MM.1S (cell line): ENCODE measurements around the gene PRKCE.

Source experiments
- DNase-seq: peaks from one replicate; pipeline ENCODE4 v3.0.0-alpha.2; 2015
- H2AFZ ChIP-seq: fragments of 300-600 bp; sonication (generic); 2 replicates; pipeline ENCODE4 v1.6.0; 2016; ENCODE audit warnings: antibody characterized with exemption, low read length
- H3F3A ChIP-seq: fragments of 300-600 bp; sonication (generic); 2 replicates; pipeline ENCODE4 v1.6.1; 2016; ENCODE audit warnings: mild to moderate bottlenecking, antibody characterized with exemption, low read length, moderate library complexity, mixed read lengths; ENCODE audit not compliant: insufficient read depth
- H3K27ac ChIP-seq: fragments of 300-600 bp; sonication (generic); 2 replicates; pipeline ENCODE4 v1.5.1; 2016; ENCODE audit warnings: mild to moderate bottlenecking, low read length
- H3K27me3 ChIP-seq: fragments of 300-600 bp; sonication (generic); replicated peaks from 2 replicates; pipeline ENCODE4 v1.6.0; 2016; ENCODE audit warnings: low read length; ENCODE audit not compliant: insufficient read depth
- H3K36me3 ChIP-seq: fragments of 300-600 bp; sonication (generic); replicated peaks from 2 replicates; pipeline ENCODE4 v1.6.1; 2016; ENCODE audit warnings: mild to moderate bottlenecking, low read length, mixed read lengths; ENCODE audit not compliant: insufficient read depth
- H3K4me1 ChIP-seq: fragments of 300-600 bp; sonication (generic); 2 replicates; pipeline ENCODE4 v1.6.1; 2016; ENCODE audit warnings: low read length, mixed read lengths
- H3K4me2 ChIP-seq: fragments of 300-600 bp; sonication (generic); 2 replicates; pipeline ENCODE4 v1.6.0; 2016; ENCODE audit warnings: low read depth, low read length
- H3K4me3 ChIP-seq: fragments of 300-600 bp; sonication (generic); 2 replicates; pipeline ENCODE4 v1.5.1; 2016; ENCODE audit warnings: low read length, mixed read lengths
- H3K79me2 ChIP-seq: fragments of 300-600 bp; sonication (generic); 2 replicates; pipeline ENCODE4 v1.6.1; 2016; ENCODE audit warnings: mixed run types, low read length, mixed read lengths
- H3K9ac ChIP-seq: fragments of 300-600 bp; sonication (generic); 2 replicates; pipeline ENCODE4 v1.6.1; 2016; ENCODE audit warnings: low read length, mixed read lengths
- H3K9me2 ChIP-seq: fragments of 300-600 bp; sonication (generic); replicated peaks from 2 replicates; pipeline ENCODE4 v1.6.1; 2016; ENCODE audit warnings: mild to moderate bottlenecking, low read length, mixed read lengths; ENCODE audit not compliant: insufficient read depth
- H3K9me3 ChIP-seq: fragments of 300-600 bp; sonication (generic); replicated peaks from 2 replicates; pipeline ENCODE4 v1.6.1; 2016; ENCODE audit warnings: mild to moderate bottlenecking, low read length, mixed read lengths; ENCODE audit not compliant: insufficient read depth
- H4K20me1 ChIP-seq: fragments of 300-600 bp; sonication (generic); 2 replicates; pipeline ENCODE4 v1.6.1; 2016; ENCODE audit warnings: mild to moderate bottlenecking, low read length, moderate library complexity, mixed read lengths; ENCODE audit not compliant: insufficient read depth
- EZH2 ChIP-seq: fragments of 300-600 bp; sonication (generic); optimal IDR thresholded peaks from 2 replicates; pipeline ENCODE3; 2017; ENCODE audit warnings: low read depth, mild to moderate bottlenecking, antibody characterized with exemption, low read length, mixed read lengths
- EZH2phosphoT487 ChIP-seq: fragments of 300-600 bp; sonication (generic); IDR thresholded peaks from 2 replicates; pipeline ENCODE4 v1.6.1; 2018; ENCODE audit warnings: antibody characterized with exemption, low read length
- TF ChIP-seq, protein P1 (sequence below): fragments of 300-600 bp; sonication (generic); IDR thresholded peaks from 2 replicates; pipeline ENCODE4 v1.5.1; 2016; ENCODE audit warnings: antibody characterized with exemption, low read length, mixed read lengths

Gene PRKCE

DNA sequence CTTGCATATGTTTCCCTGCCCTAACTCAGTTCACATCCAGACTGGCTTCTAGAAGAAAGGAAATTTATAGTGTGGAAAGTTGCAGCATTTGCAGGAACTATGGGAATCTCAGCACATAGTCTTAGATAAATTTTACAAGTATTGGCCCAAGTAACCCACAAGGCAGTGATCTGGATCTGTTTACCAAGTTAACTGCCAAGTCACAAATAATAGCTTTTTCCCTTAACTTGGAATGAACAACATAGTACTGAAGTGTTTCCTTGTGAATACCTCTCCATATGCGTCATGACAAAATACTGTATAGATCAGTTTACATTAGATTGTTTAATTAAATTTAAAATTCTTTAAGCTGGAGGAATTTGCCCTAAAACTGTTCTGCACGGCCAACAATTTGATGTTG is 390.0 kb downstream of the PRKCE start:
- Histone ChIP-seq H3K9me3 (no peaks in the 10 kb centered on the region), H3K79me2 (no peaks in the 10 kb centered on the region), H3K4me2 (no peak overlapping the region), H3K4me1 (no peaks in the 10 kb centered on the region), H2AFZ (no peak overlapping the region), H3F3A (no peaks in the 10 kb centered on the region), H3K36me3 (no peaks in the 10 kb centered on the region), H3K27ac (no peak overlapping the region), H3K27me3 (no peaks in the 10 kb centered on the region), H3K9me2 (no peaks in the 10 kb centered on the region), H3K9ac (no peak overlapping the region), H4K20me1 (no peaks in the 10 kb centered on the region), H3K4me3 (no peak overlapping the region)
- TF ChIP-seq, protein P1, sequence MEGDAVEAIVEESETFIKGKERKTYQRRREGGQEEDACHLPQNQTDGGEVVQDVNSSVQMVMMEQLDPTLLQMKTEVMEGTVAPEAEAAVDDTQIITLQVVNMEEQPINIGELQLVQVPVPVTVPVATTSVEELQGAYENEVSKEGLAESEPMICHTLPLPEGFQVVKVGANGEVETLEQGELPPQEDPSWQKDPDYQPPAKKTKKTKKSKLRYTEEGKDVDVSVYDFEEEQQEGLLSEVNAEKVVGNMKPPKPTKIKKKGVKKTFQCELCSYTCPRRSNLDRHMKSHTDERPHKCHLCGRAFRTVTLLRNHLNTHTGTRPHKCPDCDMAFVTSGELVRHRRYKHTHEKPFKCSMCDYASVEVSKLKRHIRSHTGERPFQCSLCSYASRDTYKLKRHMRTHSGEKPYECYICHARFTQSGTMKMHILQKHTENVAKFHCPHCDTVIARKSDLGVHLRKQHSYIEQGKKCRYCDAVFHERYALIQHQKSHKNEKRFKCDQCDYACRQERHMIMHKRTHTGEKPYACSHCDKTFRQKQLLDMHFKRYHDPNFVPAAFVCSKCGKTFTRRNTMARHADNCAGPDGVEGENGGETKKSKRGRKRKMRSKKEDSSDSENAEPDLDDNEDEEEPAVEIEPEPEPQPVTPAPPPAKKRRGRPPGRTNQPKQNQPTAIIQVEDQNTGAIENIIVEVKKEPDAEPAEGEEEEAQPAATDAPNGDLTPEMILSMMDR, result no peak
- TF ChIP-seq EZH2phosphoT487 (no peak), EZH2 (no peak)
- no peak for DNase-seq

DNA sequence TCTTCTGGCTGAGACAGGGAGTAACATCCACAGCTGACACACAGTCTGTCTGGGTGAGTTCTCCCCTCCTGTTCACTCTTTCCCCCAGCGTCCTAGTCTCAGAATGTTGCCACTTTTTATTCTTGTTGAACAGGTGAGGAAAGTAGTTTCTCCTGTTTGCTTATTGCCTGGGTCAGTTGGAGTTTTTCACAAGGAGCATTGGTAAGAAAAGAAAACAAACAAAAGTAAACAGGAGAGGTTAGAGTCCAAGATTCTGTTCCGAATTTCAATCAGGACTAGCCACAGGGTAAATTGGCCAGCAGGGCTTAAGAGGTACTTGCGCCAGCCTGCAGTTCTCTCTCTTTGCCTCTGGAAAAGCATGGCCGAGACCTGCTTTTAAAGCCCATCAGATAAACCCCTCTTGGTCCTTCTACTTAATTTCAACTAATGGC is 390.7 kb downstream of the PRKCE start:
- no peaks in the 10 kb centered on the region for H3K9me3 ChIP-seq
- H3K36me3 ChIP-seq, result no peaks in the 10 kb centered on the region
- no peaks in the 10 kb centered on the region for H3F3A ChIP-seq
- H4K20me1 ChIP-seq, result no peaks in the 10 kb centered on the region
- no peak overlapping the region for H3K9ac ChIP-seq
- H3K4me3 ChIP-seq, result no peak overlapping the region
- no peaks in the 10 kb centered on the region for H3K4me1 ChIP-seq
- no peak for DNase-seq
- no peaks in the 10 kb centered on the region for H3K79me2 ChIP-seq
- no peaks in the 10 kb centered on the region for H3K9me2 ChIP-seq
- H3K27ac ChIP-seq, result no peak overlapping the region
- no peak overlapping the region for H2AFZ ChIP-seq
- no peaks in the 10 kb centered on the region for H3K27me3 ChIP-seq
- no peak overlapping the region for H3K4me2 ChIP-seq
- no peak for TF ChIP-seq EZH2
- TF ChIP-seq, protein P1, result no peak
- no peak for TF ChIP-seq EZH2phosphoT487

DNA sequence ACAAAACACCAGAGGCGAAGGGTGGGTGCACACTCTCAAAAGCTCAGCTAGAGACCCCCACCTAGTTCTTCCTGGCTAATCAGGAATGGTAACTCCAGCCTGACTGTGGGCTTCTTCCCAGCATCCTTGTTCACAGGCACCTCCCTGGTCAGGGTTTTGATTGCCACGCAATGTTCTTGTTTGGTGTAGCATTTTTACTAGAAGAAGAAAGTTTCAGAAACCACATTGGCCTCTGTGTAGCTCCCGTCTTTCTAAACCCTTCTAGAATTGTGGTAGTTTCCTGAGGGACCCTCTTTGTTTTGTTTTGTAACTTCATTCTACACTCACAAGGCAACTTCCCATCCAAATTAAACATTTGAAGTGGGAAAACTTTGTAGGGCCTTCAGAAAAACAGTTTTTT is 391.2 kb downstream of the PRKCE start:
- no peak overlapping the region for H3K9ac ChIP-seq
- H3K36me3 ChIP-seq, result no peaks in the 10 kb centered on the region
- no peak overlapping the region for H3K27ac ChIP-seq
- H3K4me1 ChIP-seq, result no peaks in the 10 kb centered on the region
- H4K20me1 ChIP-seq, result no peaks in the 10 kb centered on the region
- DNase-seq, result no peak
- H3K4me3 ChIP-seq, result no peak overlapping the region
- H3K79me2 ChIP-seq, result no peaks in the 10 kb centered on the region
- no peaks in the 10 kb centered on the region for H3K27me3 ChIP-seq
- no peaks in the 10 kb centered on the region for H3K9me3 ChIP-seq
- no peak overlapping the region for H3K4me2 ChIP-seq
- H3F3A ChIP-seq, result no peaks in the 10 kb centered on the region
- no peak overlapping the region for H2AFZ ChIP-seq
- H3K9me2 ChIP-seq, result no peaks in the 10 kb centered on the region
- TF ChIP-seq EZH2 (no peak), EZH2phosphoT487 (no peak)
- TF ChIP-seq, protein P1, result no peak
